Omental fat pad (tissue), 4 donors: ENCODE results near the gene SLC25A2. TPM values are rescaled to one million over a fixed set of nuclear protein-coding genes. Genes with fewer than 3 reads are reported as not detected.

Experiments used
- total RNA-seq, 4 donors: library from RNA; depleted of rRNA; stranded (reverse); fragments of >200 nt; gene quantifications; one replicate each; pipeline ENCODE4 v1.1.0, GENCODE V29; 2016

The SLC25A2 gene
- total RNA-seq, 4 donors from 2014 or later: 0.46 to 2.0 TPM; not detected in 2

Other genes starting within 250 kb of the SLC25A2 start
- 1 to 10 TPM; 2.2 to 4.9 (median 2.8) TPM for gene PCDHB2, start 209.4 kb downstream of the SLC25A2 start, total RNA-seq
- gene PCDHB3, start 203.6 kb downstream of the SLC25A2 start, total RNA-seq: 1 to 10 TPM; 1.4 to 4.4 (median 1.9) TPM
- gene PCDHB4, start 182.2 kb downstream of the SLC25A2 start, total RNA-seq: 1 to 10 TPM; 1.2 to 6.9 (median 3.2) TPM
- 1 to 10 TPM; 1.1 to 6.5 (median 2.7) TPM for gene PCDHB5, start 168.8 kb downstream of the SLC25A2 start, total RNA-seq
- gene PCDHB6, start 154.0 kb downstream of the SLC25A2 start, total RNA-seq: 1 to 10 TPM in 1 of 4 donors, under 1 TPM in 3; 0.38 to 1.4 (median 0.47) TPM
- 1 to 10 TPM in 3 of 4 donors, under 1 TPM in 1; 0.94 to 3.3 (median 1.5) TPM for gene PCDHB7, start 131.4 kb downstream of the SLC25A2 start, total RNA-seq
- gene PCDHB8, start 126.3 kb downstream of the SLC25A2 start, total RNA-seq: under 1 TPM; 0.44 to 0.63 (median 0.53) TPM
- gene PCDHB16, start 121.7 kb downstream of the SLC25A2 start, total RNA-seq: 1 to 10 TPM; 2.3 to 6.1 (median 3.6) TPM
- gene PCDHB9, start 116.9 kb downstream of the SLC25A2 start, total RNA-seq: 1 to 10 TPM; 1.3 to 4.7 (median 2.8) TPM
- gene PCDHB10, start 111.7 kb downstream of the SLC25A2 start, total RNA-seq: 1 to 10 TPM in 3 of 4 donors, under 1 TPM in 1; 0.96 to 3.6 (median 1.2) TPM
- 1 to 10 TPM; 1.3 to 2.4 (median 1.7) TPM for gene PCDHB11, start 104.4 kb downstream of the SLC25A2 start, total RNA-seq
- 1 to 10 TPM; 1.9 to 4.4 (median 2.5) TPM for gene PCDHB12, start 95.3 kb downstream of the SLC25A2 start, total RNA-seq
- gene PCDHB13, start 90.1 kb downstream of the SLC25A2 start, total RNA-seq: 1 to 10 TPM; 1.8 to 7.7 (median 3.0) TPM
- gene PCDHB14, start 80.7 kb downstream of the SLC25A2 start, total RNA-seq: 1 to 10 TPM; 2.0 to 7.1 (median 3.1) TPM
- gene PCDHB15, start 58.7 kb downstream of the SLC25A2 start, total RNA-seq: 1 to 10 TPM; 2.0 to 6.0 (median 3.3) TPM
- 10 to 100 TPM; 43.7 to 57.8 (median 52.5) TPM for gene TAF7, start 16.7 kb upstream of the SLC25A2 start, total RNA-seq
- 1 to 10 TPM in 1 of 4 donors, under 1 TPM in 3; 0.12 to 2.2 (median 0.59) TPM for gene PCDHGA1, start 26.5 kb upstream of the SLC25A2 start, total RNA-seq
- 1 to 10 TPM; 2.0 to 6.6 (median 4.0) TPM for gene PCDHGA2, start 34.7 kb upstream of the SLC25A2 start, total RNA-seq
- gene PCDHGA3, start 39.8 kb upstream of the SLC25A2 start, total RNA-seq: 1 to 10 TPM; 2.3 to 6.3 (median 2.8) TPM
- gene PCDHGB1, start 46.0 kb upstream of the SLC25A2 start, total RNA-seq: 1 to 10 TPM; 1.4 to 6.0 (median 2.2) TPM
- 1 to 10 TPM; 2.6 to 9.0 (median 3.9) TPM for gene PCDHGA4, start 51.0 kb upstream of the SLC25A2 start, total RNA-seq
- gene PCDHGB2, start 55.9 kb upstream of the SLC25A2 start, total RNA-seq: 10 to 100 TPM in 1 of 4 donors, 1 to 10 TPM in 3; 2.5 to 15.3 (median 4.4) TPM
- gene PCDHGA5, start 60.1 kb upstream of the SLC25A2 start, total RNA-seq: 10 to 100 TPM in 1 of 4 donors, 1 to 10 TPM in 3; 2.0 to 14.5 (median 3.3) TPM
- gene PCDHGB3, start 66.2 kb upstream of the SLC25A2 start, total RNA-seq: 10 to 100 TPM in 1 of 4 donors, 1 to 10 TPM in 3; 2.5 to 13.2 (median 3.9) TPM
- gene PCDHGA6, start 69.8 kb upstream of the SLC25A2 start, total RNA-seq: 1 to 10 TPM; 3.0 to 6.9 (median 4.6) TPM
- gene PCDHGA7, start 78.7 kb upstream of the SLC25A2 start, total RNA-seq: 1 to 10 TPM; 1.1 to 9.0 (median 3.6) TPM
- gene PCDHGB4, start 83.6 kb upstream of the SLC25A2 start, total RNA-seq: 10 to 100 TPM in 1 of 4 donors, 1 to 10 TPM in 3; 2.4 to 14.5 (median 6.1) TPM
- 1 to 10 TPM in 3 of 4 donors, under 1 TPM in 1; 0.72 to 7.4 (median 2.2) TPM for gene PCDHGA8, start 88.6 kb upstream of the SLC25A2 start, total RNA-seq
- 10 to 100 TPM in 1 of 4 donors, 1 to 10 TPM in 3; 6.5 to 18.8 (median 8.9) TPM for gene PCDHGB5, start 93.9 kb upstream of the SLC25A2 start, total RNA-seq
- 10 to 100 TPM in 1 of 4 donors, 1 to 10 TPM in 3; 5.0 to 14.8 (median 7.3) TPM for gene PCDHGA9, start 98.7 kb upstream of the SLC25A2 start, total RNA-seq
- 10 to 100 TPM in 1 of 4 donors, 1 to 10 TPM in 3; 4.2 to 12.6 (median 6.5) TPM for gene PCDHGB6, start 104.0 kb upstream of the SLC25A2 start, total RNA-seq
- gene PCDHGA10, start 108.9 kb upstream of the SLC25A2 start, total RNA-seq: 10 to 100 TPM in 1 of 4 donors, 1 to 10 TPM in 3; 5.5 to 14.0 (median 6.8) TPM
- gene PCDHGB7, start 113.6 kb upstream of the SLC25A2 start, total RNA-seq: 10 to 100 TPM in 2 of 4 donors, 1 to 10 TPM in 2; 7.8 to 25.2 (median 10.2) TPM
- gene PCDHGA11, start 117.0 kb upstream of the SLC25A2 start, total RNA-seq: 10 to 100 TPM in 1 of 4 donors, 1 to 10 TPM in 3; 3.1 to 12.1 (median 5.3) TPM
- gene PCDHGA12, start 126.5 kb upstream of the SLC25A2 start, total RNA-seq: 10 to 100 TPM in 3 of 4 donors, 1 to 10 TPM in 1; 7.5 to 18.4 (median 14.2) TPM
- 10 to 100 TPM; 34.8 to 83.1 (median 41.9) TPM for gene PCDHGC3, start 171.9 kb upstream of the SLC25A2 start, total RNA-seq
- 1 to 10 TPM; 1.5 to 4.1 (median 3.5) TPM for gene PCDHGC4, start 181.0 kb upstream of the SLC25A2 start, total RNA-seq
- 1 to 10 TPM; 1.1 to 3.2 (median 2.1) TPM for gene PCDHGC5, start 185.0 kb upstream of the SLC25A2 start, total RNA-seq